MCF 10A (cell line): ENCODE data around the gene SMAP1. TPM values are rescaled to one million over a fixed set of nuclear protein-coding genes. Genes with fewer than 3 reads are reported as not detected.
A peak's percentile ranks its signal among the peaks of the same experiment; 100 is the strongest.
"Not testable (repeated sequence)": the region's sequence is repeated elsewhere in the genome, so short reads cannot be mapped to it uniquely, and the experiment has no call there.

Source experiments
- BruUV-seq: library from RNA; stranded (reverse); fragments of 400-500 nt; replicated peaks from 2 replicates; lab custom pipeline; 2021; lab: Mats Ljungman, UMichigan
- CTCF ChIA-PET: fragments of 300-600 bp; sonication (Branson Sonifier 250); formaldehyde crosslinking; extraction: SDS; loops from one replicate; lab custom pipeline; 2021; ENCODE audit warnings: antibody characterized with exemption, inconsistent platforms; lab: Yijun Ruan, JAX
- POLR2A ChIA-PET: fragments of 300-600, 350-650 bp; sonication (Branson Sonifier 250); formaldehyde crosslinking; extraction: SDS; loops from one replicate; lab custom pipeline; 2020; ENCODE audit warnings: antibody characterized with exemption, inconsistent platforms; lab: Yijun Ruan, JAX
- DNase-seq: peaks from one replicate; pipeline ENCODE4 v3.0.0-alpha.2; 2018; ENCODE audit not compliant: unreplicated experiment
- H3K27ac Mint-ChIP-seq: one replicate; pipeline ENCODE4 v1.8.0; 2022; ENCODE audit warnings: mild to moderate bottlenecking, low read depth, mixed read lengths; ENCODE audit not compliant: unreplicated experiment
- H3K27me3 Mint-ChIP-seq: one replicate; pipeline ENCODE4 v1.8.0; 2022; ENCODE audit warnings: mixed read lengths; ENCODE audit not compliant: insufficient read depth, unreplicated experiment
- H3K36me3 Mint-ChIP-seq: one replicate; pipeline ENCODE4 v1.8.0; 2022; ENCODE audit warnings: mild to moderate bottlenecking, moderate library complexity, mixed read lengths; ENCODE audit not compliant: insufficient read depth, unreplicated experiment
- H3K4me1 Mint-ChIP-seq: one replicate; pipeline ENCODE4 v1.8.0; 2022; ENCODE audit warnings: mixed read lengths; ENCODE audit not compliant: insufficient read depth, unreplicated experiment
- H3K4me3 Mint-ChIP-seq: one replicate; pipeline ENCODE4 v1.8.0; 2022; ENCODE audit warnings: mild to moderate bottlenecking, moderate library complexity, mixed read lengths; ENCODE audit not compliant: unreplicated experiment
- H3K9me3 Mint-ChIP-seq: one replicate; pipeline ENCODE4 v1.8.0; 2022; ENCODE audit warnings: mixed read lengths; ENCODE audit not compliant: unreplicated experiment
- CTCF ChIP-seq: fragments of 200-600 bp; IDR thresholded peaks from one replicate; pipeline ENCODE4 v1.8.0; 2022; ENCODE audit warnings: antibody characterized with exemption, mild to moderate bottlenecking; ENCODE audit not compliant: unreplicated experiment
- intact Hi-C: fragments of 100-400 bp; cut with micrococcal nuclease; formaldehyde crosslinking; loops from 2 replicates; pipeline ENCODE4 v1.14.1; 2022
- total RNA-seq: library from RNA; stranded (reverse); gene quantifications from 2 replicates; pipeline ENCODE4 v1.2.3, GENCODE V29; 2022

The SMAP1 gene
- total RNA-seq, 1 experiment from 2014 or later, result 26.5 TPM

- DNase-seq, result no peak
- no peak overlapping the region for H3K27ac Mint-ChIP-seq
- POLR2A ChIA-PET, result interaction anchor here (0.7 kb wide), 1 partner anchor 19 kb away, joined by 3 read pairs; no protein-coding TSS in a partner anchor
- no peak for TF ChIP-seq CTCF
- no peaks in the 10 kb centered on the region for H3K27me3 Mint-ChIP-seq
- no peaks in the 10 kb centered on the region for H3K4me1 Mint-ChIP-seq
- H3K9me3 Mint-ChIP-seq, result no peaks in the 10 kb centered on the region
- peaks cover 14% of the 10 kb centered on the region for H3K36me3 Mint-ChIP-seq
- H3K4me3 Mint-ChIP-seq, result no peak overlapping the region
- CTCF ChIA-PET, result interaction anchor here (1.2 kb wide), 1 partner anchor 39 kb away, joined by 6 read pairs; no protein-coding TSS in a partner anchor
- intact Hi-C loops, result no loop called here
- no TSS peak for BruUV-seq
Observed at GRCh38 chr6:70753870-70754380, 86.2 kb downstream of the SMAP1 start.

- intact Hi-C loops, result no loop called here
- no peaks in the 10 kb centered on the region for H3K4me1 Mint-ChIP-seq
- no peaks in the 10 kb centered on the region for H3K27me3 Mint-ChIP-seq
- H3K36me3 Mint-ChIP-seq, result peaks cover 8% of the 10 kb centered on the region
- H3K9me3 Mint-ChIP-seq, result no peaks in the 10 kb centered on the region
- no TSS peak for BruUV-seq
- CTCF ChIA-PET, result interaction anchor here (1.0 kb wide), 1 partner anchor 125 kb away, joined by 4 read pairs; no protein-coding TSS in a partner anchor
- TF ChIP-seq CTCF, result no peak
- no peak overlapping the region for H3K4me3 Mint-ChIP-seq
- no peak overlapping the region for H3K27ac Mint-ChIP-seq
- no peak for DNase-seq
- POLR2A ChIA-PET, result no interaction called here
Observed at GRCh38 chr6:70758883-70759282, 91.2 kb downstream of the SMAP1 start.

GRCh38 chr6:70763754-70764510 lies 96.2 kb downstream of the SMAP1 start:
- Mint-ChIP-seq H3K27ac (no peak overlapping the region), H3K9me3 (no peaks in the 10 kb centered on the region), H3K4me3 (no peak overlapping the region), H3K4me1 (no peaks in the 10 kb centered on the region), H3K27me3 (no peaks in the 10 kb centered on the region), H3K36me3 (peaks cover 5% of the 10 kb centered on the region)
- intact Hi-C loops, result no loop called here
- BruUV-seq, result no TSS peak
- POLR2A ChIA-PET, result no interaction called here
- no peak for TF ChIP-seq CTCF
- peak; percentile 1 for DNase-seq
- CTCF ChIA-PET, result interaction anchor here (0.6 to 1.7 kb wide), 2 partner anchors 121 to 517 kb away, joined by 5 to 7 read pairs; no protein-coding TSS in a partner anchor

- H3K9me3 Mint-ChIP-seq, result no peaks in the 10 kb centered on the region
- no peaks in the 10 kb centered on the region for H3K27me3 Mint-ChIP-seq
- no peak for DNase-seq
- H3K4me3 Mint-ChIP-seq, result no peak overlapping the region
- TF ChIP-seq CTCF, result no peak
- intact Hi-C loops, result no loop called here
- no TSS peak for BruUV-seq
- no peaks in the 10 kb centered on the region for H3K4me1 Mint-ChIP-seq
- ChIA-PET CTCF (interaction anchor here (0.6 to 1.7 kb wide), 2 partner anchors 120 to 518 kb away, joined by 5 to 7 read pairs; no protein-coding TSS in a partner anchor), POLR2A (no interaction called here)
- H3K36me3 Mint-ChIP-seq, result peaks cover 5% of the 10 kb centered on the region
- no peak overlapping the region for H3K27ac Mint-ChIP-seq
Observed at GRCh38 chr6:70764706-70765105, 97.0 kb downstream of the SMAP1 start.

- CTCF ChIA-PET, H3K27ac Mint-ChIP-seq, POLR2A ChIA-PET, DNase-seq, intact Hi-C loops, H3K4me3 Mint-ChIP-seq, H3K36me3 Mint-ChIP-seq, H3K9me3 Mint-ChIP-seq, BruUV-seq, H3K27me3 Mint-ChIP-seq, H3K4me1 Mint-ChIP-seq: not testable (repeated sequence)
Observed at GRCh38 chr6:70771351-70771750, 103.7 kb downstream of the SMAP1 start.
